OCI-LY7 (cell line): ENCODE results near the gene C14orf132. TPM values are rescaled to one million over a fixed set of nuclear protein-coding genes. Genes with fewer than 3 reads are reported as not detected.

ENCODE experiments used
- BruUV-seq: library from RNA; stranded (reverse); fragments of 400-500 nt; replicated peaks from 2 replicates; lab custom pipeline; 2021; lab: Mats Ljungman, UMichigan
- CTCF ChIA-PET: fragments of 300-600 bp; sonication (Branson Sonifier 250); formaldehyde crosslinking; loops from one replicate; lab custom pipeline; 2022; ENCODE audit warnings: antibody characterized with exemption; ENCODE audit not compliant: unreplicated experiment; lab: Charles Lee
- POLR2A ChIA-PET: fragments of 300-600 bp; sonication (Branson Sonifier 250); formaldehyde crosslinking; loops from one replicate; lab custom pipeline; 2022; ENCODE audit warnings: antibody characterized with exemption; lab: Charles Lee
- DNase-seq: peaks from one replicate; pipeline ENCODE4 v3.0.0-alpha.2; 2015; ENCODE audit warnings: low spot score
- H2AFZ ChIP-seq: fragments of 200-600 bp; sonication (generic), shearing (Covaris generic); 2 replicates; pipeline ENCODE4 v1.6.1; 2014; ENCODE audit warnings: mild to moderate bottlenecking, antibody characterized with exemption, low read length, moderate library complexity
- H3K27ac ChIP-seq: fragments of 200-600 bp; sonication (generic); 2 replicates; pipeline ENCODE4 v1.5.1; 2014; ENCODE audit warnings: mixed run types, low read depth, mild to moderate bottlenecking, moderate library complexity, low read length, inconsistent platforms; ENCODE audit not compliant: poor library complexity, severe bottlenecking
- H3K36me3 ChIP-seq: fragments of 200-600 bp; sonication (generic); 2 replicates; pipeline ENCODE4 v1.6.1; 2014; ENCODE audit warnings: mild to moderate bottlenecking, antibody characterized with exemption, low read length, moderate library complexity, mixed read lengths; ENCODE audit not compliant: insufficient read depth
- H3K4me1 ChIP-seq: fragments of 200-600 bp; sonication (generic); 2 replicates; pipeline ENCODE4 v1.5.1; 2014; ENCODE audit warnings: mild to moderate bottlenecking, low read length; ENCODE audit not compliant: insufficient read depth, poor library complexity, severe bottlenecking
- H3K4me2 ChIP-seq: fragments of 200-600 bp; sonication (generic); 2 replicates; pipeline ENCODE4 v1.6.1; 2014; ENCODE audit warnings: mild to moderate bottlenecking, low read length
- H3K4me3 ChIP-seq: fragments of 200-600 bp; sonication (generic); 2 replicates; pipeline ENCODE4 v1.5.1; 2014; ENCODE audit warnings: mild to moderate bottlenecking, low read depth, low read length; ENCODE audit not compliant: poor library complexity, severe bottlenecking
- H3K79me2 ChIP-seq: fragments of 200-600 bp; sonication (generic); 2 replicates; pipeline ENCODE4 v1.6.1; 2016; ENCODE audit warnings: low read depth, mild to moderate bottlenecking, low read length, moderate library complexity, mixed read lengths; ENCODE audit not compliant: insufficient read depth
- H3K9me2 ChIP-seq: fragments of 200-600 bp; sonication (generic); 2 replicates; pipeline ENCODE4 v1.6.1; 2016; ENCODE audit warnings: mild to moderate bottlenecking, low read length, mixed read lengths; ENCODE audit not compliant: insufficient read depth
- H3K9me3 ChIP-seq: fragments of 200-600 bp; sonication (generic); 2 replicates; pipeline ENCODE4 v1.6.1; 2014; ENCODE audit warnings: mild to moderate bottlenecking, mixed run types, low read length, mixed read lengths
- H4K20me1 ChIP-seq: fragments of 200-600 bp; sonication (generic); 2 replicates; pipeline ENCODE4 v1.6.1; 2014; ENCODE audit warnings: mild to moderate bottlenecking, antibody characterized with exemption, low read length, moderate library complexity, mixed read lengths; ENCODE audit not compliant: insufficient read depth
- CTCF ChIP-seq: fragments of 200-600 bp; sonication (generic); conservative IDR thresholded peaks from 2 replicates; pipeline ENCODE4 v1.5.1; 2014; ENCODE audit warnings: mild to moderate bottlenecking, antibody characterized with exemption, low read length, moderate library complexity, mixed read lengths
- EZH2phosphoT487 ChIP-seq: fragments of 200-600 bp; sonication (generic); IDR thresholded peaks from 2 replicates; pipeline ENCODE4 v1.6.1; 2018; ENCODE audit warnings: low read depth, borderline replicate concordance, mild to moderate bottlenecking, mixed run types, antibody characterized with exemption, low read length, moderate library complexity, mixed read lengths
- intact Hi-C: fragments of 100-400 bp; cut with micrococcal nuclease; formaldehyde crosslinking; loops from one replicate; pipeline ENCODE4 v1.10.0; 2022; ENCODE audit not compliant: unreplicated experiment
- total RNA-seq, 2 experiments: library from RNA; depleted of rRNA in 1 of 2; stranded (reverse); fragments of >200 nt in 1 of 2; shearing (Covaris generic) in 1 of 2; gene quantifications; 2 replicates each; pipeline ENCODE4 v1.2.3, GENCODE V29; 2014 to 2022

The C14orf132 gene
- total RNA-seq, 2 experiments from 2014 or later: 0.27 TPM; not detected in 1

- Histone ChIP-seq H3K4me2 (no peak overlapping the region), H3K9me2 (no peaks in the 10 kb centered on the region), H3K79me2 (no peaks in the 10 kb centered on the region), H3K36me3 (no peaks in the 10 kb centered on the region), H2AFZ (no peak overlapping the region), H3K4me1 (no peaks in the 10 kb centered on the region), H3K4me3 (no peak overlapping the region), H4K20me1 (no peaks in the 10 kb centered on the region), H3K27ac (no peak overlapping the region), H3K9me3 (no peaks in the 10 kb centered on the region)
- POLR2A ChIA-PET: no interaction called here
- TF ChIP-seq EZH2phosphoT487 (no peak), CTCF (no peak)
- CTCF ChIA-PET: no interaction called here
- intact Hi-C loops: no loop called here
- DNase-seq: no peak
- no TSS peak for BruUV-seq
These were observed 1.7 kb downstream of the C14orf132 start for GRCh38 chr14:96040828-96041371.

- Histone ChIP-seq H3K4me2 (no peak overlapping the region), H3K4me3 (no peak overlapping the region), H2AFZ (no peak overlapping the region), H4K20me1 (no peaks in the 10 kb centered on the region), H3K4me1 (no peaks in the 10 kb centered on the region), H3K9me3 (no peaks in the 10 kb centered on the region), H3K36me3 (no peaks in the 10 kb centered on the region), H3K27ac (no peak overlapping the region), H3K9me2 (no peaks in the 10 kb centered on the region), H3K79me2 (no peaks in the 10 kb centered on the region)
- TF ChIP-seq CTCF (no peak), EZH2phosphoT487 (no peak)
- POLR2A ChIA-PET: no interaction called here
- intact Hi-C loops: no loop called here
- CTCF ChIA-PET: no interaction called here
- BruUV-seq: no TSS peak
- no peak for DNase-seq
These were observed 3.2 kb downstream of the C14orf132 start for GRCh38 chr14:96042248-96042930.

- Histone ChIP-seq H3K9me2 (no peaks in the 10 kb centered on the region), H3K79me2 (no peaks in the 10 kb centered on the region), H3K9me3 (no peaks in the 10 kb centered on the region), H3K4me2 (no peak overlapping the region), H2AFZ (no peak overlapping the region), H3K36me3 (no peaks in the 10 kb centered on the region), H3K4me3 (no peak overlapping the region), H3K4me1 (no peaks in the 10 kb centered on the region), H4K20me1 (no peaks in the 10 kb centered on the region), H3K27ac (no peak overlapping the region)
- CTCF ChIA-PET: no interaction called here
- no peak for DNase-seq
- intact Hi-C loops: no loop called here
- TF ChIP-seq EZH2phosphoT487 (no peak), CTCF (no peak)
- no TSS peak for BruUV-seq
- POLR2A ChIA-PET: interaction anchor here (0.6 to 1.5 kb wide), 2 partner anchors 15 to 428 kb away, joined by 4 read pairs; no protein-coding TSS in a partner anchor
These were observed 7.5 kb downstream of the C14orf132 start for GRCh38 chr14:96046630-96047029.
